GM23338 (cell line): Measurements from ENCODE around the gene RAB3IL1. TPM values are rescaled to one million over a fixed set of nuclear protein-coding genes. Genes with fewer than 3 reads are reported as not detected.

Experiments
- ATAC-seq: fragments of 200-7000 bp; cut with Tn5 transposase; 3 replicates; pipeline ENCODE4 v1.9.1; 2020
- DNase-seq: peaks from one replicate; pipeline ENCODE4 v3.0.0-alpha.2; 2015; ENCODE audit warnings: low spot score
- H2AFZ ChIP-seq: fragments of 200-600 bp; sonication (generic); 2 replicates; pipeline ENCODE4 v1.8.0; 2016; ENCODE audit warnings: antibody characterized with exemption, mild to moderate bottlenecking, moderate library complexity
- H3F3A ChIP-seq: fragments of 200-600 bp; sonication (generic); replicated peaks from 2 replicates; pipeline ENCODE4 v1.8.0; 2017; ENCODE audit warnings: antibody characterized with exemption, mixed run types, low read depth
- H3K27ac ChIP-seq: fragments of 200-600 bp; sonication (generic); 2 replicates; pipeline ENCODE4 v1.6.1; 2016; ENCODE audit warnings: low read depth
- H3K27me3 ChIP-seq: fragments of 200-600 bp; sonication (generic); 2 replicates; pipeline ENCODE4 v1.8.0; 2016; ENCODE audit warnings: mild to moderate bottlenecking, mixed run types, moderate library complexity; ENCODE audit not compliant: insufficient read depth
- H3K36me3 ChIP-seq: fragments of 200-600 bp; sonication (generic); 2 replicates; pipeline ENCODE4 v1.8.0; 2016; ENCODE audit warnings: mild to moderate bottlenecking; ENCODE audit not compliant: insufficient read depth
- H3K4me1 ChIP-seq: fragments of 200-600 bp; sonication (generic); 2 replicates; pipeline ENCODE4 v1.8.0; 2016; ENCODE audit warnings: mild to moderate bottlenecking, moderate library complexity; ENCODE audit not compliant: insufficient read depth
- H3K4me2 ChIP-seq: fragments of 200-600 bp; sonication (generic); 2 replicates; pipeline ENCODE4 v1.7.1; 2017; ENCODE audit warnings: mixed run types
- H3K4me3 ChIP-seq: fragments of 200-600 bp; sonication (generic); 2 replicates; pipeline ENCODE4 v1.6.1; 2016; ENCODE audit warnings: mixed run types
- H3K79me2 ChIP-seq: fragments of 200-600 bp; sonication (generic); replicated peaks from 2 replicates; pipeline ENCODE4 v1.8.0; 2017; ENCODE audit warnings: mild to moderate bottlenecking; ENCODE audit not compliant: insufficient read depth
- H3K9me2 ChIP-seq: fragments of 200-600 bp; sonication (generic); 2 replicates; pipeline ENCODE4 v1.8.0; 2017; ENCODE audit not compliant: insufficient read depth
- H4K20me1 ChIP-seq: fragments of 200-600 bp; sonication (generic); replicated peaks from 2 replicates; pipeline ENCODE4 v1.8.0; 2017; ENCODE audit warnings: mild to moderate bottlenecking; ENCODE audit not compliant: insufficient read depth
- H3K27ac Mint-ChIP-seq: 2 replicates; pipeline ENCODE4 v1.8.0; 2020; ENCODE audit warnings: inconsistent platforms, mild to moderate bottlenecking, moderate library complexity, mixed read lengths
- H3K27me3 Mint-ChIP-seq: 3 replicates; pipeline ENCODE4 v1.8.0; 2022; ENCODE audit warnings: low read depth, mild to moderate bottlenecking, moderate library complexity, mixed read lengths, inconsistent platforms; ENCODE audit not compliant: insufficient read depth, poor library complexity
- H3K36me3 Mint-ChIP-seq: 3 replicates; pipeline ENCODE4 v1.8.0; 2021; ENCODE audit warnings: low read depth, mild to moderate bottlenecking, inconsistent platforms, moderate library complexity, mixed read lengths
- H3K4me1 Mint-ChIP-seq: 3 replicates; pipeline ENCODE4 v1.8.0; 2020; ENCODE audit warnings: mild to moderate bottlenecking, inconsistent platforms, mixed read lengths
- H3K4me3 Mint-ChIP-seq: 3 replicates; pipeline ENCODE4 v1.8.0; 2021; ENCODE audit warnings: moderate library complexity, mild to moderate bottlenecking, inconsistent platforms, mixed read lengths
- H3K9me3 Mint-ChIP-seq: 3 replicates; pipeline ENCODE4 v1.8.0; 2020; ENCODE audit warnings: moderate library complexity, mild to moderate bottlenecking, inconsistent platforms, mixed read lengths
- EZH2 ChIP-seq: fragments of 200-600 bp; sonication (generic); IDR thresholded peaks from one replicate; pipeline ENCODE4 v1.8.0; 2017; ENCODE audit warnings: antibody characterized with exemption, mild to moderate bottlenecking, low read depth; ENCODE audit not compliant: unreplicated experiment
- POLR2AphosphoS5 ChIP-seq: IDR thresholded peaks from 2 replicates; pipeline ENCODE4 v1.6.1; 2016; ENCODE audit warnings: antibody characterized with exemption, low read depth
- STAT1 ChIP-seq: IDR thresholded peaks from one replicate; pipeline ENCODE4 v1.6.1; 2016; ENCODE audit warnings: antibody characterized with exemption; ENCODE audit not compliant: unreplicated experiment
- ZNF331 ChIP-seq: fragments of 250-450 bp; sonication (Bioruptor Pico); IDR thresholded peaks from 2 replicates; pipeline ENCODE4 v1.5.0; 2020; ENCODE audit warnings: low read depth, mild to moderate bottlenecking, moderate library complexity
- polyA plus RNA-seq: library from polyadenylated mRNA; unstranded; fragments of >200 nt; fragmentation: Nextera tagmentation; extraction: Ambion mirVana; gene quantifications from 2 replicates; pipeline ENCODE4 v1.2.1, GENCODE V29; 2016
- total RNA-seq: library from RNA; depleted of rRNA; stranded (reverse); fragments of >200 nt; shearing (Covaris generic); gene quantifications from 2 replicates; pipeline ENCODE4 v1.2.3, GENCODE V29; 2014
- TF ChIP-seq, protein P1 (sequence below): IDR thresholded peaks from one replicate; pipeline ENCODE4 v1.6.1; 2018; ENCODE audit warnings: antibody characterized with exemption; ENCODE audit not compliant: unreplicated experiment
- TF ChIP-seq, protein P2 (sequence below): fragments of 250-450 bp; sonication (Bioruptor Pico); IDR thresholded peaks from 2 replicates; pipeline ENCODE4 v1.5.0; 2020; ENCODE audit warnings: mild to moderate bottlenecking, moderate library complexity
- TF ChIP-seq, protein P3 (sequence below), 2 experiments: fragments of 200-600 bp in 1 of 2; sonication (generic) in 1 of 2; conservative IDR thresholded peaks; 2 replicates each; pipeline versions ENCODE4 v1.5.1 to v1.6.1; 2016 to 2017; ENCODE audit warnings: antibody characterized with exemption in 2 of 2, low read depth in 2 of 2, mild to moderate bottlenecking in 2 of 2, moderate library complexity in 1 of 2
- TF ChIP-seq, protein P4 (sequence below): IDR thresholded peaks from 2 replicates; pipeline ENCODE4 v1.6.1; 2016; ENCODE audit warnings: antibody characterized with exemption

The RAB3IL1 gene
- total and polyA plus RNA-seq, 2 experiments from 2014 or later: 2.7 to 3.4 TPM

DNA sequence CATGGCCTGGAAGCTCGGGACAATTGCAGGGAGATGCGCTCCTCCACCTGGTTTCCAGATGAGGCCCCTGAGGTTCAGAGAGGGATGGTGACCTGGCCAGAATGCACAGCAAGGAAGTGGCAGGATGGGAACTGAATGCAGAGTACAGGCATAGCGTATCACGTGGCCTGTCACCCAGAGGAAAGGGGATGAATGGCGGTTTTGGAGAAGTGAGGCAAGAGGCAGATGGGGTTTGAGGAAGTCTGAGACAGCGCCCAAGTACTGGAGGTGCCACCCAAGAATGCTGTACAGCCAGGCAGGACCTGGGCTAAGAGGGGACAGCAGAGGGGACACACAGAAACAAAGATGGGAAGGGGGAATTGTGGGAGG, 4.9 kb downstream of the RAB3IL1 start (continued):
- TF ChIP-seq, protein P1, sequence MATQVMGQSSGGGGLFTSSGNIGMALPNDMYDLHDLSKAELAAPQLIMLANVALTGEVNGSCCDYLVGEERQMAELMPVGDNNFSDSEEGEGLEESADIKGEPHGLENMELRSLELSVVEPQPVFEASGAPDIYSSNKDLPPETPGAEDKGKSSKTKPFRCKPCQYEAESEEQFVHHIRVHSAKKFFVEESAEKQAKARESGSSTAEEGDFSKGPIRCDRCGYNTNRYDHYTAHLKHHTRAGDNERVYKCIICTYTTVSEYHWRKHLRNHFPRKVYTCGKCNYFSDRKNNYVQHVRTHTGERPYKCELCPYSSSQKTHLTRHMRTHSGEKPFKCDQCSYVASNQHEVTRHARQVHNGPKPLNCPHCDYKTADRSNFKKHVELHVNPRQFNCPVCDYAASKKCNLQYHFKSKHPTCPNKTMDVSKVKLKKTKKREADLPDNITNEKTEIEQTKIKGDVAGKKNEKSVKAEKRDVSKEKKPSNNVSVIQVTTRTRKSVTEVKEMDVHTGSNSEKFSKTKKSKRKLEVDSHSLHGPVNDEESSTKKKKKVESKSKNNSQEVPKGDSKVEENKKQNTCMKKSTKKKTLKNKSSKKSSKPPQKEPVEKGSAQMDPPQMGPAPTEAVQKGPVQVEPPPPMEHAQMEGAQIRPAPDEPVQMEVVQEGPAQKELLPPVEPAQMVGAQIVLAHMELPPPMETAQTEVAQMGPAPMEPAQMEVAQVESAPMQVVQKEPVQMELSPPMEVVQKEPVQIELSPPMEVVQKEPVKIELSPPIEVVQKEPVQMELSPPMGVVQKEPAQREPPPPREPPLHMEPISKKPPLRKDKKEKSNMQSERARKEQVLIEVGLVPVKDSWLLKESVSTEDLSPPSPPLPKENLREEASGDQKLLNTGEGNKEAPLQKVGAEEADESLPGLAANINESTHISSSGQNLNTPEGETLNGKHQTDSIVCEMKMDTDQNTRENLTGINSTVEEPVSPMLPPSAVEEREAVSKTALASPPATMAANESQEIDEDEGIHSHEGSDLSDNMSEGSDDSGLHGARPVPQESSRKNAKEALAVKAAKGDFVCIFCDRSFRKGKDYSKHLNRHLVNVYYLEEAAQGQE: no peak

DNA sequence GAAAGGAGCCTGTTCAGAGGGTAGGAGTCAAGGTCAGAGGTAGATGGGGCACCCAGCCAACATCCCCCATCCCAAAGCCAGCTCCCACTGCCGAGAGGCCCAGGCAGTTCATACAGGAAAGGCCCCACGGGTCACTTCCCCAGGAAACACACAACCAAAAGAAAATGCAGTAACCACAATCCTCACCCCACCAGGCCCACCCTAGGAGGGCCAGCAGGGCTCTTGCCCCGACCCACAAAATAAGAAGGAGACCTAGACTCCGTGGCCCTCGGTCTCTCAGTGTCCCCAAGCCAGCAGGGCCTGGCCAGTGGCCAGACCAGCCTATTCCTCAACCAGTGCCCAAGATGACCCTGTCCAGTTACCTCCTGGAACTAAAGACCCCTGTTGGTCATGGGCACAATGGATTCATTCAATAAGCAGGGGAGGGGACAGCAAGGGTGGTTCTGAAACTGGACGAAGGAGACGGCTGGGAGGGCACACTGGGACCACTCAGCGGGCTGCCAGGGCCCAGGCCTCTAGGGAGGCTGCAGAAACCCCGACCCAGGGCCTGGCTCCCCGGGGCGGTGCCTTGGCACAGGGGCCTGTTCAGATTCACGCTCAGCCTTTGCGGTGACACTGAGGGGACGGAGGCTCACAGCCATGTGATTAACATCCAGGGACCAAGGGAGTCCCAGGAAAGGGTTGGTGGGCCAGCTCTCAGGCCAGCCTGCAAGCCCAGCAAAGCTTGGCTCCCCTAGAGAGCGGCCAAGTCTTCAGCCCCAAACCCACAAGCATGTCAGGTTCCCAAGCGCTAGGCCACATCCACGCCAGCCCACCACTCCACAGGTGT, 5.5 kb downstream of the RAB3IL1 start:
- Mint-ChIP-seq H3K9me3 (no peaks in the 10 kb centered on the region), H3K27me3 (peaks cover 25% of the 10 kb centered on the region), H3K4me3 (no peak overlapping the region), H3K36me3 (no peaks in the 10 kb centered on the region), H3K27ac (no peak overlapping the region), H3K4me1 (peaks cover 15% of the 10 kb centered on the region)
- Histone ChIP-seq H3K27ac (no peak overlapping the region), H3K4me3 (no peak overlapping the region), H4K20me1 (no peaks in the 10 kb centered on the region), H3K79me2 (no peaks in the 10 kb centered on the region), H3F3A (no peaks in the 10 kb centered on the region), H3K4me2 (no peak overlapping the region), H3K4me1 (peaks cover 10% of the 10 kb centered on the region; the same call in 1 of the 2 replicates), H3K36me3 (no peaks in the 10 kb centered on the region; the same call in 1 of the 2 replicates), H2AFZ (no peak overlapping the region), H3K27me3 (peaks cover 6% of the 10 kb centered on the region; the same call in 1 of the 2 replicates), H3K9me2 (no peaks in the 10 kb centered on the region)
- ATAC-seq (no peak), DNase-seq (no peak)
- TF ChIP-seq, protein P2, sequence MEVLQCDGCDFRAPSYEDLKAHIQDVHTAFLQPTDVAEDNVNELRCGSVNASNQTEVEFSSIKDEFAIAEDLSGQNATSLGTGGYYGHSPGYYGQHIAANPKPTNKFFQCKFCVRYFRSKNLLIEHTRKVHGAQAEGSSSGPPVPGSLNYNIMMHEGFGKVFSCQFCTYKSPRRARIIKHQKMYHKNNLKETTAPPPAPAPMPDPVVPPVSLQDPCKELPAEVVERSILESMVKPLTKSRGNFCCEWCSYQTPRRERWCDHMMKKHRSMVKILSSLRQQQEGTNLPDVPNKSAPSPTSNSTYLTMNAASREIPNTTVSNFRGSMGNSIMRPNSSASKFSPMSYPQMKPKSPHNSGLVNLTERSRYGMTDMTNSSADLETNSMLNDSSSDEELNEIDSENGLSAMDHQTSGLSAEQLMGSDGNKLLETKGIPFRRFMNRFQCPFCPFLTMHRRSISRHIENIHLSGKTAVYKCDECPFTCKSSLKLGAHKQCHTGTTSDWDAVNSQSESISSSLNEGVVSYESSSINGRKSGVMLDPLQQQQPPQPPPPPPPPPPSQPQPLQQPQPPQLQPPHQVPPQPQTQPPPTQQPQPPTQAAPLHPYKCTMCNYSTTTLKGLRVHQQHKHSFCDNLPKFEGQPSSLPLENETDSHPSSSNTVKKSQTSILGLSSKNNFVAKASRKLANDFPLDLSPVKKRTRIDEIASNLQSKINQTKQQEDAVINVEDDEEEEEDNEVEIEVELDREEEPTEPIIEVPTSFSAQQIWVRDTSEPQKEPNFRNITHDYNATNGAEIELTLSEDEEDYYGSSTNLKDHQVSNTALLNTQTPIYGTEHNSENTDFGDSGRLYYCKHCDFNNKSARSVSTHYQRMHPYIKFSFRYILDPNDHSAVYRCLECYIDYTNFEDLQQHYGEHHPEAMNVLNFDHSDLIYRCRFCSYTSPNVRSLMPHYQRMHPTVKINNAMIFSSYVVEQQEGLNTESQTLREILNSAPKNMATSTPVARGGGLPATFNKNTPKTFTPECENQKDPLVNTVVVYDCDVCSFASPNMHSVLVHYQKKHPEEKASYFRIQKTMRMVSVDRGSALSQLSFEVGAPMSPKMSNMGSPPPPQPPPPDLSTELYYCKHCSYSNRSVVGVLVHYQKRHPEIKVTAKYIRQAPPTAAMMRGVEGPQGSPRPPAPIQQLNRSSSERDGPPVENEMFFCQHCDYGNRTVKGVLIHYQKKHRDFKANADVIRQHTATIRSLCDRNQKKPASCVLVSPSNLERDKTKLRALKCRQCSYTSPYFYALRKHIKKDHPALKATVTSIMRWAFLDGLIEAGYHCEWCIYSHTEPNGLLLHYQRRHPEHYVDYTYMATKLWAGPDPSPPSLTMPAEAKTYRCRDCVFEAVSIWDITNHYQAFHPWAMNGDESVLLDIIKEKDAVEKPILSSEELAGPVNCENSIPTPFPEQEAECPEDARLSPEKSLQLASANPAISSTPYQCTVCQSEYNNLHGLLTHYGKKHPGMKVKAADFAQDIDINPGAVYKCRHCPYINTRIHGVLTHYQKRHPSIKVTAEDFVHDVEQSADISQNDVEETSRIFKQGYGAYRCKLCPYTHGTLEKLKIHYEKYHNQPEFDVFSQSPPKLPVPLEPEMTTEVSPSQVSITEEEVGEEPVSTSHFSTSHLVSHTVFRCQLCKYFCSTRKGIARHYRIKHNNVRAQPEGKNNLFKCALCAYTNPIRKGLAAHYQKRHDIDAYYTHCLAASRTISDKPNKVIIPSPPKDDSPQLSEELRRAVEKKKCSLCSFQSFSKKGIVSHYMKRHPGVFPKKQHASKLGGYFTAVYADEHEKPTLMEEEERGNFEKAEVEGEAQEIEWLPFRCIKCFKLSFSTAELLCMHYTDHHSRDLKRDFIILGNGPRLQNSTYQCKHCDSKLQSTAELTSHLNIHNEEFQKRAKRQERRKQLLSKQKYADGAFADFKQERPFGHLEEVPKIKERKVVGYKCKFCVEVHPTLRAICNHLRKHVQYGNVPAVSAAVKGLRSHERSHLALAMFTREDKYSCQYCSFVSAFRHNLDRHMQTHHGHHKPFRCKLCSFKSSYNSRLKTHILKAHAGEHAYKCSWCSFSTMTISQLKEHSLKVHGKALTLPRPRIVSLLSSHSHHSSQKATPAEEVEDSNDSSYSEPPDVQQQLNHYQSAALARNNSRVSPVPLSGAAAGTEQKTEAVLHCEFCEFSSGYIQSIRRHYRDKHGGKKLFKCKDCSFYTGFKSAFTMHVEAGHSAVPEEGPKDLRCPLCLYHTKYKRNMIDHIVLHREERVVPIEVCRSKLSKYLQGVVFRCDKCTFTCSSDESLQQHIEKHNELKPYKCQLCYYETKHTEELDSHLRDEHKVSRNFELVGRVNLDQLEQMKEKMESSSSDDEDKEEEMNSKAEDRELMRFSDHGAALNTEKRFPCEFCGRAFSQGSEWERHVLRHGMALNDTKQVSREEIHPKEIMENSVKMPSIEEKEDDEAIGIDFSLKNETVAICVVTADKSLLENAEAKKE (CRISPR knock-in tag): no peak
- TF ChIP-seq EZH2: no peak
- TF ChIP-seq, protein P3, sequence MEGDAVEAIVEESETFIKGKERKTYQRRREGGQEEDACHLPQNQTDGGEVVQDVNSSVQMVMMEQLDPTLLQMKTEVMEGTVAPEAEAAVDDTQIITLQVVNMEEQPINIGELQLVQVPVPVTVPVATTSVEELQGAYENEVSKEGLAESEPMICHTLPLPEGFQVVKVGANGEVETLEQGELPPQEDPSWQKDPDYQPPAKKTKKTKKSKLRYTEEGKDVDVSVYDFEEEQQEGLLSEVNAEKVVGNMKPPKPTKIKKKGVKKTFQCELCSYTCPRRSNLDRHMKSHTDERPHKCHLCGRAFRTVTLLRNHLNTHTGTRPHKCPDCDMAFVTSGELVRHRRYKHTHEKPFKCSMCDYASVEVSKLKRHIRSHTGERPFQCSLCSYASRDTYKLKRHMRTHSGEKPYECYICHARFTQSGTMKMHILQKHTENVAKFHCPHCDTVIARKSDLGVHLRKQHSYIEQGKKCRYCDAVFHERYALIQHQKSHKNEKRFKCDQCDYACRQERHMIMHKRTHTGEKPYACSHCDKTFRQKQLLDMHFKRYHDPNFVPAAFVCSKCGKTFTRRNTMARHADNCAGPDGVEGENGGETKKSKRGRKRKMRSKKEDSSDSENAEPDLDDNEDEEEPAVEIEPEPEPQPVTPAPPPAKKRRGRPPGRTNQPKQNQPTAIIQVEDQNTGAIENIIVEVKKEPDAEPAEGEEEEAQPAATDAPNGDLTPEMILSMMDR (conservative IDR thresholded peaks at IDR 0.05; ENCODE audit: low read depth in 2 of 2): no peak
- TF ChIP-seq POLR2AphosphoS5: no peak
- no peak for TF ChIP-seq STAT1
- TF ChIP-seq ZNF331 (CRISPR knock-in tag): no peak
- TF ChIP-seq, protein P4, sequence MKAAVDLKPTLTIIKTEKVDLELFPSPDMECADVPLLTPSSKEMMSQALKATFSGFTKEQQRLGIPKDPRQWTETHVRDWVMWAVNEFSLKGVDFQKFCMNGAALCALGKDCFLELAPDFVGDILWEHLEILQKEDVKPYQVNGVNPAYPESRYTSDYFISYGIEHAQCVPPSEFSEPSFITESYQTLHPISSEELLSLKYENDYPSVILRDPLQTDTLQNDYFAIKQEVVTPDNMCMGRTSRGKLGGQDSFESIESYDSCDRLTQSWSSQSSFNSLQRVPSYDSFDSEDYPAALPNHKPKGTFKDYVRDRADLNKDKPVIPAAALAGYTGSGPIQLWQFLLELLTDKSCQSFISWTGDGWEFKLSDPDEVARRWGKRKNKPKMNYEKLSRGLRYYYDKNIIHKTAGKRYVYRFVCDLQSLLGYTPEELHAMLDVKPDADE: no peak
